GM20431 (cell line): ENCODE measurements around the gene NR6A1.

ENCODE experiments used
- in situ Hi-C: fragments of 300-500 bp; cut with MseI, MboI; formaldehyde crosslinking; loops from one replicate; pipeline ENCODE4 v1.15.0; 2020; ENCODE audit warnings: low sequenced_read_pairs; ENCODE audit not compliant: unreplicated experiment

The NR6A1 gene

GRCh38 chr9:124797343-124798103 lies 26.4 kb upstream of the NR6A1 start:
- in situ Hi-C loops: no loop called here

GRCh38 chr9:124795881-124796431 lies 24.8 kb upstream of the NR6A1 start:
- in situ Hi-C loops: no loop called here

- in situ Hi-C loops: no loop called here
Observed at GRCh38 chr9:124794902-124795491, 23.9 kb upstream of the NR6A1 start.

GRCh38 chr9:124793015-124793541 lies 22.0 kb upstream of the NR6A1 start:
- in situ Hi-C loops: no loop called here

- in situ Hi-C loops: no loop called here
Observed at GRCh38 chr9:124792257-124793014, 21.3 kb upstream of the NR6A1 start.

GRCh38 chr9:124790801-124791505 lies 19.8 kb upstream of the NR6A1 start:
- in situ Hi-C loops: no loop called here

- in situ Hi-C loops: no loop called here
Observed at GRCh38 chr9:124790301-124790700, 19.2 kb upstream of the NR6A1 start.

GRCh38 chr9:124789531-124789930 lies 18.4 kb upstream of the NR6A1 start:
- in situ Hi-C loops: no loop called here

GRCh38 chr9:124788542-124789217 lies 17.6 kb upstream of the NR6A1 start:
- in situ Hi-C loops: no loop called here

- in situ Hi-C loops: no loop called here
Observed at GRCh38 chr9:124786881-124787573, 15.9 kb upstream of the NR6A1 start.

GRCh38 chr9:124784509-124784908 lies 13.4 kb upstream of the NR6A1 start:
- in situ Hi-C loops: no loop called here

GRCh38 chr9:124783830-124784229 lies 12.7 kb upstream of the NR6A1 start:
- in situ Hi-C loops: no loop called here

GRCh38 chr9:124782661-124783574 lies 11.8 kb upstream of the NR6A1 start:
- in situ Hi-C loops: no loop called here

GRCh38 chr9:124781967-124782660 lies 11.0 kb upstream of the NR6A1 start:
- in situ Hi-C loops: no loop called here

- in situ Hi-C loops: no loop called here
Observed at GRCh38 chr9:124780757-124781151, 9.6 kb upstream of the NR6A1 start.

GRCh38 chr9:124780060-124780756 lies 9.1 kb upstream of the NR6A1 start:
- in situ Hi-C loops: no loop called here
